ENCODE measurements around the gene REXO2.
A peak's percentile ranks its signal among the peaks of the same experiment; 100 is the strongest.

REXO2 gene

DNA sequence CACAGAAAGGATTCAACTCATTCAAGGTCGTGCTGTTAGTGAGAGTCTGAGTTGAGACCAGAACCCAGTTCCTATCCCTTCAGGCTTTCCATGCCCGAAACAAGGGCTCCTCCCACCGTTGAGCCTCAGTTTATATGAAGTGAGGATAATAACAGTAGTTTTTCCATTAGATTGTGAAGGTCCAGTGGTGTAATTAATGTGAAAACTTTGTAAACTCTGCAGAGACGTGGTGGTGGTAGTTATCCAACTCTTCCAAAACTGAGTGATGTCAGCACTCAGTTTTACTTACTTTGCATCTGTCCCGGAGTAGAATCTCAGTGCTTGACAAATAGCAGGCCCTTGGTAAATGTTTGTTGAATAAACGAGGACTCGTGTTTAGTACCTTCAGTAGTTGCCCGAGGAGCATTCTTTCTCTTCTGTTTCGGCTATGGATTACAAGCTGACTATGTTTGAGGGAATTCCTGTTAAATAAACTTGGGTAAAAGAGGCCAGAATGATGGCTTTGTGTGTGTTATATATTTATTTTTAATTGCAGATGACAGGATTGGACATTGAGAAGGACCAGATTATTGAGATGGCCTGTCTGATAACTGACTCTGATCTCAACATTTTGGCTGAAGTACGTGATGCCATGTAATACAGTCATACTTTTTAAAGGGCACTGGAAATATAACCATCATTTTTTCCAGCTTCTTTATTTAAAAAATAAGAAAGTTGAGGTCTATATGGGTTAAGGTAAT is 1.0 kb downstream of the REXO2 start:
- DNase-seq (ENCODE audit: low read depth, low spot score): no peak
- peak overlapping the region; percentile 70 for H3K27ac ChIP-seq

DNA sequence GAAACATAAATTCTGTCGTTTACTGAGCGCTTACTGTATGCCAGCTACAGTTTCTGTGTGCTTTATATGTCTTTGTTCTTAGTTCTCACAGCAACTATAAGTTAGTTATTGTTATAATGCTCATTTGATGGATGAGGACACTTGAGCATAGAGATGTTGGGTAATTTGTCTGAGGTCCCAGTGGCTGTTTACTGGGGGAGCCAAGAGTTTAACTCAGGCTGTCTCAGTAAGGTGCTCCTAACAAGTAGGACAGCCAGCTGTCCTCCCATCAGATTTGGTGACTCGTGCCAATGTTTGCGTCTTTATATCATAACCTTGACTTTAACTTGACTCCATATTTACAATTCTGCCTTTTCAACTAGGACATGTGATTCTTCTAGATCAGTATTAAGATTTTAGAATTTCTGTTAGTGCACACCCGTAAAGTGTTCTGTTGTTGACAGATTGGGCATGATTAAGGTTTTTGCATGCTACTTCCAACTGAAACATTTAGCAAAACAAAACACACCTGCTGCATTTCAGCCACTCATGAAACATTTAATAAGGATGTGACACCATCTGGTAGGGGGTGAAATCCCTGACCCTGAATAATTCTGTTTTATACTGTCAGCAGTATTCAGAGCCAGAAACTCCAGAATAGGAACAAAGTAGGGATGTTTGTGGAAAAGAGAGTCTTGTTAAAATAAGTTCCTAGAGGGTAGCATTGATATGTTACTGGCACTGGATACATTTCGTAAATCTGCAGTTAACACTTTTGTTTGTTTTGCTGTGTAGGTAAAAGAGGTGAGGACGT is 1.9 kb downstream of the REXO2 start:
- no peak overlapping the region for H3K27ac ChIP-seq
- no peak for DNase-seq (ENCODE audit: low read depth, low spot score)

DNA sequence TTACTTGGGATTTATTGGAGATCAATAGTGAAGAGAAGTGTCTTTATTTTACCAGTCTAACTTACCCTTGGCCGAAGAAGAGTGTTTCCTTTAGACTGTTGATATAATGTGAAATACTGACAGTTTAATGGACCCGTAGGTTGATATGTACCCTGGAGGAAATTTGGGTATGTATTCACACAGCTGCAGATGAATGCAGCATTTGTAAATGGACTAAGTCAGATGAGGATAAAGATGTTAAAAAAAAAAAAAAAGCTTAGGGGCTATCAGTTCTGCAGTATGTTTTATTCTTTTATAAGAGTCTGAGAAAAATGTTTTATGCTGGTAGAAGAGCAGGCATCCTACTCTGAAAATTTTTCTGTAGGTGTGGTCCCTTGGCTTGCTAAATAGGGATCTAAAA is 2.7 kb downstream of the REXO2 start:
- DNase-seq (ENCODE audit: low read depth, low spot score): no peak
- H3K27ac ChIP-seq: no peak overlapping the region

DNA sequence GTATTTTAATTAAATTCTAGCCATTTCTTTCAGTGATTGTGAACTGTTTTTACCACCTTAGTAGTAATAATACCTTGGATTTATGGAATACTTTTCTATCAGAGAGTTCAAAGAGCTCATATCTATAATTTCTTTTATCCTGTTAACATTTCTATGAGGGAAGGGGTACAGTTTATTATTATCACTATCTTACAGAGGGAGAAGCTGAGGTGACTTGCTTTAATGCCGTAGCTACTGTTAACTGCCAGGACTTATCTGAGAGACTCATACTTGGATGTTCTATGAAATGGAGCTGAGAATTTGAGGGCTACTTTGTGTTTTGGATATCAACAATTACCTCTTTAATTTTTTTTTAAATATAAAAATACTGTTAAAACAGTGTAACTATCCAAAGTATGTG is 3.3 kb downstream of the REXO2 start:
- DNase-seq (ENCODE audit: low read depth, low spot score): no peak

DNA sequence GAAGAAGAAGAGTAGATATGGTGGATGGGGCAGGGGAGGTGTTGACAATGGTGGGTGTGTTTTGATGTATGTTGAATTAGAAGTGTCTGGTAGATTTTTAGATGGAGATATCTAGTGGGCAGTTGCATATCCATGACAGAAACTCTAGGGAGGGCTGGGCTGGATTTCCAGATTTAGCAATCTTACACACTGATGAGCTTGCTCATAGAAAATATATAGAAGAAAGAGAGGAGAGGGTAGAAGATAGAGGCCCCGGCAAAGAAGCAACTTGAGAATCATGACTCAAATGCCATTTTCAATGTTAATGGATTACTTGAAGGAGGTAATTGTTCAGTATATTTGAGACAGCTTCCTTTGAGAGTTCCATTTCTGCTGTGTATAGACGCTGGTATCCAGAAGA is 8.2 kb downstream of the REXO2 start:
- peak overlapping the region; percentile 50 for H3K27ac ChIP-seq
- no peak for DNase-seq (ENCODE audit: low read depth, low spot score)

More for the DNA sequence above, 3.3 kb downstream of the REXO2 start:
- H3K27ac ChIP-seq: no peak overlapping the region

DNA sequence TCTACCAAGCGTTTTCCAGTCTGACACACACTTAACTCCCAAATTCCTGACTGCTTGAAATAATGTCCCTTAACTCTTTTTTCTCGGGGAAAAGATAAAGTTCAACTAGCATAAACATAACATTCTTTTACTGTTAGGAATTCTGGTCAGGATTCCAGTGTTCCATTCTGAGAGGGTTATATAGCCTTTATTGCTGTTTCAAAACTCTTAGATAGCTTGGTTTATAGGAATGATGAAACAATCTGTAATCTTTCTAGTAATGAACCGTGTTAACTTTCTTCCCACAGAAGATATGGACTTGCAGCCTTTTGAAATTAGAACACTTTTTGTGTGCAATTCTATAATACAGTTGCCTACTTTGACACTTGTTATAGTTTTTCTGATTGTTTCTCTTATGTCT is 8.6 kb downstream of the REXO2 start:
- peak overlapping the region; percentile 50 for H3K27ac ChIP-seq

DNA sequence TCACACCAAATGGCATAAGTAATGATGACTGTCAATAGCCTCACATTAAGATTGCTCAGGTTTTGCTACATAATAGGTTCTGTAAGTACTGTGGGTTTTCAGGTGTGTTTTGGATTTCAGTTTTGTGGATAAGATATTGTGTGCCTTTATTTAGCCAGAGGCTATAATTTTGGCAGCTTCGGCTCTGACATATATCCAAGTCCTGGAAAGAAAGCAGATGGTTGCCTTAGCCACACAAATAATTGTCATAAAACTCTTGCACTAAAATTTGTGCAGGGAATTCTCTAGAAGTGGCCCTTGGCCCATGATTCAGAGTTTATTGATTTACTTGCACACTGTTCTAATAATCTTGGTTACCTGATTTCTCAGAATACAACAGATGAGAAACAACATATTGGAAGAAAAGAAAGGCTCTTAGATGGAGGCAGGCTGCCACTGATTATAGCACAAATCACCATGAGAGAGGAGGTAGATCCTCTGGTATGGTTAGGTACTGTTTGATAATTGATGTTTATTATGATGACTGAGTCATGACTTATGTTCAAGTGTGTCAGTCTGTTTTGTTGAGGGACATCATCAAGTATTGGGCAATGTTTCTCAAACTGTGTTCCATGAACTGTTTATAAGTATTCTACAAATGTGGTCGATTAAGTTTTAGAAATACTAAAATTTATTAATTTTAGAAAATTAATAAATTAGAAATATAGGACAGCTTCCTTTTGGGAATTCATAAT is 9.6 kb downstream of the REXO2 start:
- no peak for DNase-seq (ENCODE audit: low read depth, low spot score)
- H3K27ac ChIP-seq: peak overlapping the region; percentile 50

More for the DNA sequence above, 8.6 kb downstream of the REXO2 start:
- DNase-seq (ENCODE audit: low read depth, low spot score): no peak

DNA sequence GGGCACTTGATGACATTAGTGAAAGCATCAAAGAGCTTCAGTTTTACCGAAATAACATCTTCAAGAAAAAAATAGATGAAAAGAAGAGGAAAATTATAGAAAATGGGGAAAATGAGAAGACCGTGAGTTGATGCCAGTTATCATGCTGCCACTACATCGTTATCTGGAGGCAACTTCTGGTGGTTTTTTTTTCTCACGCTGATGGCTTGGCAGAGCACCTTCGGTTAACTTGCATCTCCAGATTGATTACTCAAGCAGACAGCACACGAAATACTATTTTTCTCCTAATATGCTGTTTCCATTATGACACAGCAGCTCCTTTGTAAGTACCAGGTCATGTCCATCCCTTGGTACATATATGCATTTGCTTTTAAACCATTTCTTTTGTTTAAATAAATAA is 10.6 kb downstream of the REXO2 start:
- H3K27ac ChIP-seq: no peak overlapping the region
- DNase-seq (ENCODE audit: low read depth, low spot score): no peak

DNA sequence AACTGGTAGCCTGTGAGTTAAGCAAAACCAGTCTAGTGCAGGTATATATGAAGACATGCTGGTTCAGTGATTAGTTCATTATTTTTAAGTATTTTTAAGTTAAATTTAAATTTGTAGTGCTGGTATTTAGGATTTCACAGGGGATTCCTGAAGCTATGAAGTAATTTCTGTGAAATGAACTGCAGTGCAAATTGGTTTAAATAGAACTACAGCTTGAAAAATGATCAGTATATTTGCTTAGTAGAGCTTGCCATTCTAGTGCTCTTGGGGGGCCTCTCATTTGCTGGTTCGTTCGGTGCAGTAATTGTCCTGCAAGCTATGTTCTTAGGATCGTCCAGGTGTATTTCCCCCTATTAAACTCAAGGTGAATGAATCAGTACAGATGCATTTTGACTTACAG is 13.1 kb downstream of the REXO2 start:
- no peak overlapping the region for H3K27ac ChIP-seq
- no peak for DNase-seq (ENCODE audit: low read depth, low spot score)

DNA sequence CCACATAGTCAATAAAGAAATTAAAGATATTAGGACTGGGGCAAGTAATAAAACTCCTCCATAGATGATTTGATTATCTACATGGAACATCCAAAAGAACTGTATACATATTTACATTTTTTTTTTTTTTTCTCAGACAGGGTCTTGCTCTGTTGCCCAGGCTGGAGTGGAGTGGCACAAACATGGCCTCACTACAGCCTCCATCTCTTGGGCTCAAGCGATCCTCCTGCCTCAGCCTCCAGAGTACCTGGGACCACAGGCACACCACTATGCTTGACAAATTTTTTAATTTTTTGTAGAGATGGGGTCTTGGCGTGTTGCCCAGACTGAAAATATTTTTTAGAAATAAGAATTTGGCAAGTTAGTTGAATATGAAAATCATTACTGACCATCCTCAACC is 24.7 kb downstream of the REXO2 start:
- no peak for DNase-seq (ENCODE audit: low read depth, low spot score)
- H3K27ac ChIP-seq: no peak overlapping the region

DNA sequence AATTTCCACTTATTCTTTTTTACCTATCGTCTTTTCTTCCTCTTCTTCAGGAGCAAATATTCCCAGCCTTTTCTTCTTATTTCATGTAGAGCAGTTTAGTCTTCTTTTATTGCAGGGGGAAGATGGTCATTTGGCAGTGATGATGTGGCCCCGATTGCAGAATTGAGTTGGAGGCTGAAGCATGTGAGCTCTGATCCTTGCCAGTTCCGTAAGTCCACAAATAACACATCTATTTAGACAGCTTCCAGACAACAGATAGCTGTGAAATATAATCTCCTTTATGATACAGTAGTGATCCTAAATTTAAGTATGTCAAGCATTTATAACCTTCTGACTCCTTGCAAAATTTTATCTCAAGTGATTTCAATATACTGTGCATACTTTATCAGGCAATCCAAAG is 27.5 kb downstream of the REXO2 start:
- no peak overlapping the region for H3K27ac ChIP-seq
- DNase-seq (ENCODE audit: low read depth, low spot score): no peak

DNA sequence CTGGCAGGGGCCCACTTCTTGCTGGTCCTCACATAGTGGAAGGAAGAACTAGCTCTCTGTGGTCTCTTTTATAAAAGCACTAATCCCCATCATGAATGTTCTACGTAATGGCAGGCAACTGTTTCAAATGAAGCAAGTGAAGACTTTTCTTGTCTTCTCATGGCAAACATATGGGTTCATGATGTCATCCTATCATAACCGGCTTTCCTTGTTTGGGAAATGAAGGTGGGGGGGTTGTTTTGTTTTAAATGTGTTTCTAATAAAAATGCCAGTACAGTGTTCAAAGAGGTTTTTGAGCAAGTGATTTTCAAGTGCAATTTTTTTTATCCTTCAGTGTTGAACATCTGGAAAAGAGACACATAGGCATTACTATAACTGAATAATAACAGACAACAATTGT is 33.4 kb downstream of the REXO2 start:
- no peak overlapping the region for H3K27ac ChIP-seq
- DNase-seq (ENCODE audit: low read depth, low spot score): no peak

DNA sequence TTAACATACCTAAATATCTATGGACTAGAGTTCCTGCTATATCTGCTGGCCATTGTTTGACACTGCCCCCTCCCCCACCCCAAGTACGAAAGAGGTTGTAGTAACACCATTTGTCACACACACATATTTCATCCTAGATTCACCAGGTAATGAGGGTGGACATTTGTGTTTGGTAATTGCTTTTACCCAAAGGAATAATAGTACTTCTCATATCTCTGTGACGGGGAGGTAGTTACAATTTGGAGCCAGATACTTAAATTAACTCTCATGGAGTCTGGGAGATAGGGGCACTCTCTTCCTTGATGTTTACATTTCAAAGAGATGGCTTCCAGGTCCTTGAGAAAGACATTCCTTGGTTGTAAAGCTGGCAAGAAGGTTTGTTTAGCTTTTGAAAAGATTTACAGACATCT is 38.7 kb downstream of the REXO2 start:
- no peak for DNase-seq (ENCODE audit: low read depth, low spot score)
- no peak overlapping the region for H3K27ac ChIP-seq

DNA sequence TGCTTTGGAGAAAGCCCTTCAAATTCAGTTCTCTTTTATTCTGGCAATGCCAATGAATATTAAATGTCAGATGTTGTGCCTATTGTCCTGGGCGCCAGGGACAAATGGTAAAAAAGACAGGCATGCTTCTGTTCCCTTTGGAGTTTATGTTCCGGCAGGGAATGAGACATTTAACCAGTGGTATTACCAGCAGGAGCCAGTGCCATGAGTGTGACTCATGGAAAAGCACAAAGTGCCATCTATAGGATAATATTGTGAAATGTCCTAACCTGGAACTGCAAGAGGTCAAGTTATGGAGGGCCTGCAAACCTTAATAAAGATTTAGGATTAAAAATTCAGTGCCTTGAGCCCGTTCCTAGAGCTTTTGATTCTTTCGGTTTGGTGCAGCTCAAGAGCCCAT is 39.5 kb downstream of the REXO2 start:
- no peak for DNase-seq (ENCODE audit: low read depth, low spot score)

DNA sequence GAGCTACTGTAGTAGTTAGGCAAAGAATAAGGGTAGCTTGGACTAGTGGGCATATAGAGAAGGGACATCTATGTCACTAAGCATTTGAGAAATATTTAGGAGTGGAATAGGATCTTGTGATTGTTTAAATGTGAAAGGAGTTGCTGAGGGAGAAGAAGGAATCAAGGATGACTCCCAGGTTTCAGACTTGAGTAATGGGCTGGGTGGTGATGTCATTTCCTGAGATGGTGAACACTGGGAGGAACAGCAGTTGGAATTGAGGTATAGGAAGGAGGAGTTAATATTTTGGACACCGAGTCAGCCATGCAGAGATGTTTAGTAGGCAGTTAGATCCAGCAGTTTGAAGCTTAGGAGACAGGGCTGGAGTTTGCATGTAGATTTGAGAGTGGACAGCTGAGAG is 40.1 kb downstream of the REXO2 start:
- H3K27ac ChIP-seq: peak overlapping the region; percentile 45
- DNase-seq (ENCODE audit: low read depth, low spot score): no peak

More for the DNA sequence above, 39.5 kb downstream of the REXO2 start:
- H3K27ac ChIP-seq: peak overlapping the region; percentile 45

DNA sequence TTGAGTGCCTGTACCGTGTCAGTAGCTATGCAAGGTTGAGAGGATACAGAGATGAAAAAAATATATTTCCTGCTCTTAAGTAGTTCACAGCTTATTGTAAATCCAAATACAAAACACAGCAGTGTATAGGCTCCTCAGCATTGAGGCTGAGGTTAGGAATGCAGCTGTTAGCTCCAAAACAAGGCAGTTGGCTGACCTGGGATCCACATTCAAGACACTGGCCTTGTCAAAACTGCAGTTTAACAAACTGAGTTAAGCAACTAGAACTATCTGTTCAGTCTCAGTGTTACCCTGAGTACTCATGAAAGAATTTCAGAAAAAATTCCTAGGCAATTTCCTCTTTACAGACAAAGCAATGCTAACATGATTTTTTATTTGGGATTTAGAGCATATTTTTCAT is 42.8 kb downstream of the REXO2 start:
- no peak for DNase-seq (ENCODE audit: low read depth, low spot score)
- H3K27ac ChIP-seq: no peak overlapping the region

DNA sequence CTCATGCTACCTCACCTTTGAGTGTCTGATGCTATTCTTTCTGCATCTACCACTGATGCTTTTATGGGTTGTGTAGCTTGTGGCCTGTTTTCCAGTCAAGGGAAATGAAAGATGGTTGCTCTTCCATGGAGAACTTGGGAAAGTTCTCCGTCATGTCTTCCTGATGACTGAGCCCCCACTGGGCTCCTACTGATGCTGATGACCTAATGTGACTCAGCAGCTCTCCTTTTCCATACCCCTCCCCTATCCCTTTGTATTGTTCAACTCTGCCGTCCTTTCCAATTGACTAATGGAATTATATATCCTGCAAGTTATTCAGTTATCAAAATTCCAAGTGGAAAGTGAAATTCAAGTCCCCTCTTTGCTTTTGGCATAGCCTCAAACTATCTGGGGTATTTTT is 44.7 kb downstream of the REXO2 start:
- no peak overlapping the region for H3K27ac ChIP-seq
- no peak for DNase-seq (ENCODE audit: low read depth, low spot score)

DNA sequence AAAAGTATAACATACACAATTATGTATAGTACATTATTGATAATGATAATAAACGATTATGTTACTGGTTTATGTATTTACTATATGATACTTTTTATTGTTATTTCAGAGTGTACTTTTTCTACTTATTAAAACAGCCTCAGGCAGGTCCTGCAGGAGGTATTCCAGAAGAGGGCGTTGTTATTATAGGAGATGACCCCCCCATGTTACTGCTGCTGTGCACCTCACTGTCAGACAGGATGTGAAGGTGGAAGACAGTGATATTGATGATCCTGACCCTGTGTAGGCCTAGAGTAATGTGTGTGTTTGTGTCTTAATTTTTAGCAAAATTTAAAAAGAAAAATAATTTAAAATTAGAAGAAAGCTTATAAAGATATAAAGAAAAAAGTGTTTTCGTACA is 57.6 kb downstream of the REXO2 start:
- no peak overlapping the region for H3K27ac ChIP-seq
- no peak for DNase-seq (ENCODE audit: low read depth, low spot score)

DNA sequence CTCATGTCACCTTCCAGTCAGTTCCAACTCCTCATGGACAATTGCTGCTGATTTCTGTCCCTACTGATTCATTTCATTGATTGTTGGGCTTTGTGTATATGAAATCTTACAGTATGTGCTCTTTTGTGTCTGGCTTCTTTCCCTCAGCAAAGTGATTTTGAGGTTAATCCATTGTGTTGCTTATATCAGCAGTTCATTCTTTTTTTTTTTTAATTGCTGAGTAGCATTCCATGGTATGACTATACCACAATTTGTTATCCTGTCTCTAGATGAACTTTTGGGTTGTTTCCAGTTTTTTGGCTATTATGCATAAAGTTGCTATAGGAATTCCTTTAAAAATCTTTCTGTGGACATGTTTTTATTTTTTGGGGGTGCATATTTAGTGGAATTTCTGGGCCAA is 60.5 kb downstream of the REXO2 start:
- DNase-seq (ENCODE audit: low read depth, low spot score): no peak

More for the DNA sequence above, 60.5 kb downstream of the REXO2 start:
- no peak overlapping the region for H3K27ac ChIP-seq
